Testis (tissue), 3 donors: ENCODE data around the gene GPR151. TPM values are rescaled to one million over a fixed set of nuclear protein-coding genes. Genes with fewer than 3 reads are reported as not detected.

ENCODE experiments used
- DNase-seq: peaks from one replicate; pipeline ENCODE4 v3.0.0-alpha.2; 2019
- H3K27ac ChIP-seq, 2 donors: fragments of 200-600 bp; sonication (generic); one replicate each; pipeline ENCODE4 v1.5.1; 2019
- H3K27me3 ChIP-seq: fragments of 200-600 bp; sonication (generic); one replicate; pipeline ENCODE4 v1.5.1; 2019
- H3K36me3 ChIP-seq: fragments of 200-600 bp; sonication (generic); one replicate; pipeline ENCODE4 v1.5.1; 2017; ENCODE audit warnings: low read depth; ENCODE audit errors: missing control alignments
- H3K4me1 ChIP-seq: fragments of 200-600 bp; sonication (generic); one replicate; pipeline ENCODE4 v1.5.1; 2019
- H3K4me3 ChIP-seq, 2 donors: fragments of 200-600 bp; sonication (generic); one replicate each; pipeline ENCODE4 v1.5.1; 2017 to 2019
- H3K9me3 ChIP-seq: fragments of 200-600 bp; sonication (generic); one replicate; pipeline ENCODE4 v1.5.1; 2017
- CTCF ChIP-seq, 3 experiments: fragments of 450-650 bp in 2 of 3; fragments of 200-600 bp in 1 of 3; sonication (generic) in 1 of 3; IDR thresholded peaks; one replicate each; pipeline ENCODE4 v1.5.1; 2016 to 2019; ENCODE audit warnings: antibody characterized with exemption in 3 of 3, mild to moderate bottlenecking in 2 of 3, moderate library complexity in 1 of 3
- POLR2A ChIP-seq: fragments of 450-650 bp; IDR thresholded peaks from one replicate; pipeline ENCODE4 v1.6.1; 2017; ENCODE audit warnings: antibody characterized with exemption, mild to moderate bottlenecking, moderate library complexity
- WGBS, 2 donors: methylation state at CpG; one replicate each; pipeline ENCODE4 v1.1.5; 2018; 5-methylcytosine and 5-hydroxymethylcytosine counted together
- intact Hi-C: fragments of 100-400 bp; cut with DNase I; formaldehyde crosslinking; loops from one replicate; pipeline ENCODE4 v1.15.1; 2023; ENCODE audit warnings: low total_unique reads
- polyA plus RNA-seq: library from polyadenylated mRNA; stranded (reverse); fragments of 350-450 nt; fragmentation: Illumina TruSeq; extraction: RNeasy Lipid Tissue Mini Kit (QIAGEN cat#74804); gene quantifications from one replicate; pipeline ENCODE4 v1.2.3, GENCODE V29; 2014; ENCODE audit warnings: low read depth, low replicate concordance; ENCODE audit not compliant: insufficient read depth
- total RNA-seq, 2 donors: library from RNA; depleted of rRNA; stranded (reverse); fragments of >200 nt; gene quantifications; one replicate each; pipeline ENCODE4 v1.2.3, GENCODE V29; 2016

Gene GPR151
- total and polyA plus RNA-seq, 3 donors from 2014 or later, result not detected

GRCh38 chr5:146515473-146516150 lies 378 bp downstream of the GPR151 start:
- H3K27me3 ChIP-seq, result no peaks in the 10 kb centered on the region
- TF ChIP-seq POLR2A, result no peak
- TF ChIP-seq CTCF (IDR thresholded peaks at IDR 0.05), result no peak
- intact Hi-C loops, result no loop called here
- no peaks in the 10 kb centered on the region for H3K9me3 ChIP-seq
- no peak overlapping the region for H3K4me3 ChIP-seq
- H3K4me1 ChIP-seq, result no peaks in the 10 kb centered on the region
- no peak overlapping the region for H3K27ac ChIP-seq
- WGBS, 2 donors, result 84 to 87% methylated on average over 8 to 10 of the region's 10 CpGs
- no peaks in the 10 kb centered on the region for H3K36me3 ChIP-seq
- no peak for DNase-seq

- no peak overlapping the region for H3K4me3 ChIP-seq
- H3K9me3 ChIP-seq, result no peaks in the 10 kb centered on the region
- intact Hi-C loops, result no loop called here
- no peaks in the 10 kb centered on the region for H3K27me3 ChIP-seq
- TF ChIP-seq POLR2A (no peak), CTCF (IDR thresholded peaks at IDR 0.05) (no peak)
- 82 to 83% methylated on average over 1 of the region's 1 CpG for WGBS, 2 donors
- DNase-seq, result no peak
- no peaks in the 10 kb centered on the region for H3K36me3 ChIP-seq
- no peaks in the 10 kb centered on the region for H3K4me1 ChIP-seq
- no peak overlapping the region for H3K27ac ChIP-seq
Observed at GRCh38 chr5:146514575-146514974, 1.4 kb downstream of the GPR151 start.

- TF ChIP-seq CTCF (IDR thresholded peaks at IDR 0.05), result no peak
- H3K36me3 ChIP-seq, result no peaks in the 10 kb centered on the region
- H3K4me3 ChIP-seq, result no peak overlapping the region
- 86 to 90% methylated on average over 2 of the region's 2 CpGs for WGBS, 2 donors
- intact Hi-C loops, result no loop called here
- no peaks in the 10 kb centered on the region for H3K27me3 ChIP-seq
- H3K27ac ChIP-seq, result no peak overlapping the region
- no peak for DNase-seq
- no peaks in the 10 kb centered on the region for H3K9me3 ChIP-seq
- H3K4me1 ChIP-seq, result no peaks in the 10 kb centered on the region
Observed at GRCh38 chr5:146513462-146513861, 2.5 kb downstream of the GPR151 start.

- intact Hi-C loops, result no loop called here
- no peak overlapping the region for H3K4me3 ChIP-seq
- H3K36me3 ChIP-seq, result no peaks in the 10 kb centered on the region
- no peaks in the 10 kb centered on the region for H3K4me1 ChIP-seq
- 91 to 93% methylated on average over 9 of the region's 9 CpGs for WGBS, 2 donors
- DNase-seq, result no peak
- no peaks in the 10 kb centered on the region for H3K9me3 ChIP-seq
- TF ChIP-seq POLR2A, result no peak
- no peak for TF ChIP-seq CTCF (IDR thresholded peaks at IDR 0.05)
- H3K27me3 ChIP-seq, result no peaks in the 10 kb centered on the region
- H3K27ac ChIP-seq, result no peak overlapping the region
Observed at GRCh38 chr5:146510559-146511125, 5.3 kb downstream of the GPR151 start.

- TF ChIP-seq POLR2A (no peak), CTCF (IDR thresholded peaks at IDR 0.05) (no peak)
- Histone ChIP-seq H3K27ac (no peak overlapping the region), H3K4me3 (no peak overlapping the region), H3K4me1 (no peaks in the 10 kb centered on the region), H3K9me3 (no peaks in the 10 kb centered on the region), H3K27me3 (no peaks in the 10 kb centered on the region), H3K36me3 (no peaks in the 10 kb centered on the region)
- intact Hi-C loops, result no loop called here
- DNase-seq, result no peak
- 96 to 97% methylated on average over 5 of the region's 5 CpGs for WGBS, 2 donors
Observed at GRCh38 chr5:146507428-146507827, 8.6 kb downstream of the GPR151 start.
